Skin of body (tissue), 2 donors: ENCODE measurements around the gene TMEM250. TPM values are rescaled to one million over a fixed set of nuclear protein-coding genes. Genes with fewer than 3 reads are reported as not detected.

Experiments
- DNase-seq: peaks from one replicate; lab custom pipeline; 2025; lab: John Stamatoyannopoulos, UW
- total RNA-seq: library from RNA; depleted of rRNA; stranded (reverse); fragments of >200 nt; gene quantifications from one replicate; pipeline ENCODE4 v1.2.3, GENCODE V29; 2014

The TMEM250 gene
- total RNA-seq, 1 donor from 2014 or later, result 13.9 TPM

DNA sequence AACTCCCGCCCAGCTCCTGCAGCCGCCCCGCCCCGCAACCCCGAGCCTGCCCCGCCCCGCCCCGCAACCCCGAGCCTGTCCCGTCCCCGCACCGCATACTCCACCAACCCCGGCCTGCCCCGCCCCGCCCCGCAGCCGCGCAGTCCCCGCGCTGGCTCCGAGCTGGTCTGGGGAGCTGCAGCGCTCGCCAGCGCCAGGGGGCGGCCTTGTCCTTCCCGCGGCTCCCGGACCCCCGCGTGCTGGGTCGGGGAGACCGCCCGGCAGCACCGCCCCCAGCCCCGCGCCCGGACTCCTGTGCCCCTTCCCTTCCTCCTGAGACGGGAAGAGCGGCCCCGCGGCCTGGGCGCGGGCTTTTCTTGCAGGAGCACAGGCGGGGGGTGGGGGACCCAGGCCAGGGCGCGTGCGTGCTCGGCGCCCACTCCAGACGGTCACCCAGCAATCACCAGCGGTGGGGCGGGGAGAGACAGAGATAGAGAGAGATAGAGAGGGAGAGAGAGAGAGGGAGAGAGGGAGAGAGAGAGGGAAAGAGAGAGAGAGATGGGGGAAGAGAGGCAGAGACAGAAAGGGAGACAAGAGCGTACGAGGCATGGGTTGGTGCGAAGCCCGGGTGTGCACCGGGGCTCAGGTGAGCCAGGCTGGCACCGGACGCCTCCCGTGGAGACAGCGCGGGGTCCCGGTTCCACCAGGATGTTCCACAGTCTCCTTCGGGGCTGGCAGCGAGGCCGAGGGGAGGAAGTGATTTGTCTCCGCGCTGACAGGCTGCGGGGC lies 14.7 kb upstream of the TMEM250 start:
- DNase-seq, result no peak

- DNase-seq, result no peak
Measured at GRCh38 chr9:136132512-136133050, 13.9 kb upstream of the TMEM250 start.

DNA sequence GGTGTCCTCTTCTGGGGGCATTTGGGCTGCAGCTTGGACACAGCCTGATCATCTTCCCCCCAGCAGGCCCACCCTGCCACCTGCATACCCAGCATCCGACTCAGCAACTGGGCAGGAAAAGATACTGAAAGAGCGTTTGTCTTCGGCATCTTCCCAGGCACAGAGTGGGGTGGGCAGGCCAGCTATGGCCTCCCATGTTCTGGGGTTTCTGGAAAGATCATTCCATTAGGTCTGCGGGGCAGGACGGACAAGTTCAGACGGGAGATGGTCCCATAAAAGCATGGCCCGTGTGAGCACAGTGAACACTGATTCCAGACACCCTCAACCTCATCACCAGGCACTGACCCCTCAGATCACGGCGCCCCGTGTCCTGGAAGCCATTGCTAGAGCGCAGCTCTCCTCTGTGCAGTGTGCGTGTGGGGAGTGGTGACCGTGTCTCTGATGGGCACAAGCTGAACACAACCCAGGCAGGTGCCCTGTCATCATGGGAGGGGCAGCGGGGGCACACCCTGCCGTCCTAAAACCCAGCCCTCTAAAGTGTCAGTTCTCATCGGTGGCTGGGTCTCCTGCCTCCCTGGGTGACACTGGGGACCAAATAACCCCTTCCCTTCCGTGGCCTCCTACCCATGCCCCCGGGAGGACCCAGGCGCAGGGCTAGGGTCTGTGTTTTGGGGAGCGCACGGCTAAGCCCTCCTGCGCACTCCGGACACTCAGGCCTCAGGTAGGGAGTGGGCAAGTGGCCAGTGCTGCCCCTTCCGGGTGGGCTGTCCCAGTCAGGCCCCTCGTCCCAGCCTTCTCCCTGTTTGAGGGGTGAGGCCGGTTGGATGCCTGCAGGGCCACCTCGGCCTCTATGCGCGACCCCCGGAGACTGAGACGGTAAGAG lies 13.2 kb upstream of the TMEM250 start:
- DNase-seq, result no peak

DNA sequence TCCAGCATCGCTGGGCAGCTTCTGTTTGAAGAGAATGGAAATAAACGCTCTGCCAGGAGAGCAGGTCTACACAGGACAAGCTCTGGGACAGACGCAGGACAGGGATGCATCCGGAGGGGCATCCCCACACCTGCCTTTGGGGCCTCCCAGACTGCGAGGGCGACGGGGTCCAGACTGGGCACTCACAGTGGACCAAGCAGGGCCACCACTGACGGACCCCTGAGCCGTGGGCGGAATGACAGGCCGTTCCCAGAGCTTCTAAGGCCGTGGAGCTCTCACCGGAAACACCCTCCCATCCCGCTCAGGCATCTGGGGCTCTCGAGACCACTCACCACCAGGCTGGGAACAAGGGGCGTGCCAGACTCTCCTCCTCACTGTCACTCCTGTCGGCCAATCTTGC lies 10.5 kb upstream of the TMEM250 start:
- no peak for DNase-seq

GRCh38 chr9:136128436-136128835 lies 9.8 kb upstream of the TMEM250 start:
- DNase-seq, result no peak

- DNase-seq, result no peak
Measured at GRCh38 chr9:136127313-136127712, 8.6 kb upstream of the TMEM250 start.

- DNase-seq, result no peak
Measured at GRCh38 chr9:136124976-136125692, 6.5 kb upstream of the TMEM250 start.

DNA sequence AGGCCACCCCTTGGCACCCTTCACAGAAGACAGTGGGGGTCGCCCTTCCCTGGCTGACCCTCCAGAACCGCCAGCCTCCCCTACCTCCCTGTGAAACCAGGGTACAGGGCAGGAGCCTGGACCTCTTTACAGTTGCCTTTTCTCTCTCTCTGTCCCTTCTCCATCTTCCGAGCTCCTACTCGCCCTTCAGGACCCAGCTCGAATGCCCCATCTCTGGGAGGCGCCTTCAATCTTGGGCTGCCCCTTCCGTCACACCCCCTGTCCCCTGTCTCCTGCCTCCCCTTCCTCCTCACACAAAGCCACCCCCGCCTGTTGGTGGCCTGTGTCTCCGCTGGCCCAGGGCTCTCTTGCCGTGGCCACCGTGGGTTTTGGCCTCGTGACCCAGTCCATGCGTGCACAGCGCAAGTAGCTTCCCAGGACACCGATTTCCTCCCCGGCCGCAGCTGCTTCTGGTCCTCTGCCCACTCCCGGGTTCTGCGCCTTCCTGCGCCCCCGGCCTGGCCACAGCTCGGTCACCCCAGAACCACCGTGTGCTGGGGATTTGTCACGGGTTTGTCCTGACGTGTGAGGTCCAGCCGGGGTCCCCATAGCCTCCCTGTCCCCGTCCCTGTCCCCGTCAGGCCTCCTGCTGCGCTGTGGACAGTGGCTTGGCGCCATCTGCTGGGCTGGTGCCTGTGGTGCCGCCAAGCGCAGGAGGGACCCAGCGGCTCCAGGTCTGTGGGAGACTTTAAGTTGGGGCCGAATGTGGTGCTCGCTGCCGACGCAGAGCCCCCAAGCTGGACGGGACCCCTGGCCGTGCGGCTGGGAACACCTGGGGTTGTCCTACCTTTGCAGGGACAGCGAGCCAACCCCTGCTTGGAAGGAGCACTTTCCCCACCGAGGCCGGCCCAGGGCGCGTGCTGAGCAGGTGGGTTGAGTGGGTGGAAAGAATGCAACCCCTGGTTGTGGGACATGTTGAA lies 4.0 kb upstream of the TMEM250 start:
- DNase-seq, result peak; percentile 25

- no peak for DNase-seq
Measured at GRCh38 chr9:136121801-136122200, 3.1 kb upstream of the TMEM250 start.

- no peak for DNase-seq
Measured at GRCh38 chr9:136120438-136120844, 1.8 kb upstream of the TMEM250 start.

DNA sequence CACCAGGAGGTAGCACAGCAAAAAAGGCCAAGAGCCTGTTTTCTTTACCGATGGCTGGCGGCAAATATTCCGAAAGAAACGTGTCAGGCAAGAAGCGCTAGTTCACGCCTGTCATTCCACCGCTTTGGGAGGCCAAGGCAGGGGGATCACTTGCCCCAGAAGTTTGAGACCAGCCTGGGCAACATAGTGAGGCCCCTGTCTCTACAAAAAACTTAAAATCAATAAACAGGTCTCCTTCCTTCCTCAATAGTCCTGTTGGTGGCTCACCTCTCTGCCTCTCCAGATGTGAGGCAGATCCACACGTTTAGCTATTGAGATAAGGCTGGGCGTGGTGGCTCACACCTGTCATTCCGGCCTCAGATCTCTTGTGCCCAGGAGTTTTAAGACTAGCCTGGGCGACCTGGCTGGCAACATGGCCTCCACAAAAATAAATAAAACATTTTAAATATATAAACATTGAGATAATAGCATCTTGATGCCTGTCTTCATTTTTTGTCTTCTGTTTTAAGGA lies 1.3 kb upstream of the TMEM250 start:
- no peak for DNase-seq

GRCh38 chr9:136119061-136119882 lies 597 bp upstream of the TMEM250 start:
- DNase-seq, result no peak

DNA sequence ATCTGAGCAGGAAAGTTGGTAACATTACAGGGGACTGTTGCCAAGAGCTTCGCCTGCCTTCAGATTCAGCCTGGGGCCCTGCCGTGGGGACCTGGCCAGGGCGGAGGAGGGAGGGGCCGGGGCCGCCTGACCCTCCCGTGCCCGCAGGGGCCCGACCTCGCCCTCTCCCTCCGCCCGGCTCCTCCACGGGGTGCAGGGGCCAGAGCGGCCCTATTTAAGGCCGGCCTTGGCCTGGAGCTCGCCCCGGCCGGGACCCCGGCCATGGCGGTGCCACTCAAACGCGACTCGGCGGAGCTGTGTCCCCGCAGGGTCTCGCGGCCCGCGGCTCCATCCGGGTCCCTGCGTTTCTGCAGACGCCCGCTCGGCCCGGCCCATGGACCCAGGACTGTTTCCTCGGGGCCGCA lies 757 bp downstream of the TMEM250 start:
- DNase-seq, result no peak

DNA sequence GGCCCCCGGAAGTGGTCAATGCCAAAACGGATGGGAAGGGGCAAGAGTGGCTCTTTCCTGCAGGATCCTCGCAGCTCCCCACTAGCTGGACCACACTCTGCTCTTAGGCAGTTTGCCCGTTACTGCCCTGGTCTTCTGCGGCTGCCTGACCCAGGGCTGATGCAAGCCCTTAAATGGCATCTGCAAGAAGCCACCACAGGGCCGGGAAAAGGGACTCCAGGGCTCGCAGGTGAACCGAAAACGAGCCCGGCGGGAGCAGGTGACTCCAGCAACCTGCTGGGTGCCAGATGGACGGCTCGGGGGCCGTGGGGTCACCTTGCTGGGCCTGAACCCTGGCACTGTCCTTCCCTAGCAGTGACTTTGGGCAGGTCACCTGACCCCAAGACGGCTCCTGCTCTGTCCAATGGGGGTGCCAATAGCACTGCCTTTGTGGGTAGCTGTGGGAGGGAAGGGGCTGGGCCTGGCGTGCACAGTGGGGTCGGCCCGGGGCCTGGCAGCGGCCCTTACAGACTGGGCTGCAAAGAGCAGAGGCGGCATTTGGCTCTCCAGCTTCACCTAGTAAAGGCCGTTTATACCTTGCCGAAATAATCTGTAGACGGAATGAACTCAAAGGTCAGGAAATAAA lies 1.3 kb downstream of the TMEM250 start:
- no peak for DNase-seq

- no peak for DNase-seq
Measured at GRCh38 chr9:136116360-136117098, 2.1 kb downstream of the TMEM250 start.

DNA sequence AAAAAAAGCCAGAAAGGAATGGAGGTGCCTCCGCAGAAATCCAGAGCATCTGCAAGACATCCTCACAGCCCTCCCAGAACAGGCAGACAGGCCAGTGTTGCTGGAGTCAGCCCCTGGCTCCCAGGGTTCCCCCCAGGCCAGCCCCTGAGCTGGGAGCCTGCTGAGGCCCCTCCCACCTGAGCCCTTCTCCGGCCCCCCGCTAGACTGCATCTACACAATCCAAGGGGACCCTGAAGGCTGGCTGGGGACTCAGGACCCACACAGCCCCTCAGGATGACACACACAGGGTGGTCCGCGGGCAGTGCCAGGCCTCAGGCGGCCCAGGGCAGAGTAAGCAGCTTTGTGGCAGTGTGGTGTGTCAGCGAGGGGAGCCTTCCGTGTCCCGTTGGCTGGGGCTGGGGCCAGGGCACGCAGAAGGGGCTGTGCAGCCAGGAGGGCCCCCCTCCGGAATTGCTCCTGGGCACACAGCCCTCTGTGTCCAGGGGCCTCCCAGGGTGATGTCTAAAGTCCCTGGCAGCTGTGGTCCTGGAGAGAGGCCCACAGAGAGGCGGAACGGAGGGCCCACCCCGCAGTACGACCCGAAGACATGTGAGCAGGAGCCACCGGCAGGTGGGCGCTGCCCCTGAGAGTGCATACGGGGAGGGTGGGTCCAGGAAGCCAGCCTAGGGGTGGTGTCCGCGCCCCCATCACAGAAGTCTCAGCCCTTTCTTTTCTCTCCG lies 2.9 kb downstream of the TMEM250 start:
- DNase-seq, result no peak

GRCh38 chr9:136115206-136115605 lies 3.5 kb downstream of the TMEM250 start:
- no peak for DNase-seq

GRCh38 chr9:136114610-136115009 lies 4.1 kb downstream of the TMEM250 start:
- no peak for DNase-seq
